ENCODE data around the gene MIA. TPM values are rescaled to one million over a fixed set of nuclear protein-coding genes. Genes with fewer than 3 reads are reported as not detected.
"Not testable (repeated sequence)": the region's sequence is repeated elsewhere in the genome, so short reads cannot be mapped to it uniquely, and the experiment has no call there.

Gene MIA
- total RNA-seq, 1 experiment from 2014 or later, result not detected

- DNase-seq (ENCODE audit: low read depth), result peak; percentile 100
Measured at GRCh38 chr19:40750058-40750873, 25.1 kb upstream of the MIA start, which contains the start of gene ACTMAP. Gene ACTMAP (minus strand): TSS chr19:40750477. CDS start chr19:40749803, 674 bp downstream.

- peak; percentile 98 for DNase-seq (ENCODE audit: low read depth)
Measured at GRCh38 chr19:40750874-40751537, 24.3 kb upstream of the MIA start, which contains the start of gene SNRPA. Gene SNRPA (plus strand): TSS chr19:40751203. CDS start chr19:40751409, 206 bp downstream.

- no peak for DNase-seq (ENCODE audit: low read depth)
Measured at GRCh38 chr19:40752257-40752781, 23.0 kb upstream of the MIA start.

- DNase-seq (ENCODE audit: low read depth), result no peak
Measured at GRCh38 chr19:40754611-40755247, 20.6 kb upstream of the MIA start.

GRCh38 chr19:40755248-40755624, 20.1 kb upstream of the MIA start:
- DNase-seq (ENCODE audit: low read depth), result no peak

GRCh38 chr19:40755791-40756190, 19.5 kb upstream of the MIA start:
- DNase-seq (ENCODE audit: low read depth), result no peak

- no peak for DNase-seq (ENCODE audit: low read depth)
Measured at GRCh38 chr19:40756502-40757110, 18.7 kb upstream of the MIA start.

- DNase-seq (ENCODE audit: low read depth), result no peak
Measured at GRCh38 chr19:40758491-40758890, 16.8 kb upstream of the MIA start.

- no peak for DNase-seq (ENCODE audit: low read depth)
Measured at GRCh38 chr19:40759352-40759751, 16.0 kb upstream of the MIA start.

GRCh38 chr19:40762754-40763470, 12.4 kb upstream of the MIA start:
- DNase-seq (ENCODE audit: low read depth), result no peak

GRCh38 chr19:40763526-40763925, 11.8 kb upstream of the MIA start:
- no peak for DNase-seq (ENCODE audit: low read depth)

- DNase-seq (ENCODE audit: low read depth), result no peak
Measured at GRCh38 chr19:40763963-40764362, 11.4 kb upstream of the MIA start.

- not testable (repeated sequence) for DNase-seq (ENCODE audit: low read depth)
Measured at GRCh38 chr19:40766385-40766784, 8.9 kb upstream of the MIA start.

- DNase-seq (ENCODE audit: low read depth), result no peak
Measured at GRCh38 chr19:40768869-40769268, 6.5 kb upstream of the MIA start.

GRCh38 chr19:40771101-40771862, 4.0 kb upstream of the MIA start:
- DNase-seq (ENCODE audit: low read depth), result not testable (repeated sequence)

- no peak for DNase-seq (ENCODE audit: low read depth)
Measured at GRCh38 chr19:40775632-40776022, 306 bp downstream of the MIA start.

GRCh38 chr19:40776364-40776763, 1.0 kb downstream of the MIA start:
- DNase-seq (ENCODE audit: low read depth), result no peak

GRCh38 chr19:40776932-40777644, 1.8 kb downstream of the MIA start:
- DNase-seq (ENCODE audit: low read depth), result peak; percentile 91

- no peak for DNase-seq (ENCODE audit: low read depth)
Measured at GRCh38 chr19:40777645-40777936, 2.3 kb downstream of the MIA start.

Data from Daoy (cell line).